Suprapubic skin (tissue), 4 donors: ENCODE data around the gene SENP1.

Source experiments
- CTCF ChIP-seq, 2 donors: fragments of 200-600 bp in 1 of 2; fragments of 450-650 bp in 1 of 2; sonication (generic) in 1 of 2; IDR thresholded peaks; one replicate each; pipeline ENCODE4 v1.5.1; 2016 to 2019; ENCODE audit warnings: antibody characterized with exemption in 2 of 2, mild to moderate bottlenecking in 1 of 2, moderate library complexity in 1 of 2
- POLR2A ChIP-seq, 2 donors: fragments of 450-650 bp; IDR thresholded peaks; one replicate each; pipeline ENCODE4 v1.6.1; 2017; ENCODE audit warnings: antibody characterized with exemption in 2 of 2, mild to moderate bottlenecking in 2 of 2, moderate library complexity in 2 of 2
- POLR2AphosphoS5 ChIP-seq, 3 donors: sonication (generic); formaldehyde crosslinking; IDR thresholded peaks; one replicate each; pipeline ENCODE4 v1.6.1; 2017; ENCODE audit warnings: antibody characterized with exemption in 3 of 3

GRCh38 chr12:48023386-48023785, 82.5 kb downstream of the SENP1 start:
- TF ChIP-seq POLR2AphosphoS5 (IDR thresholded peaks at IDR 0.05) = no peak
- no peak for TF ChIP-seq CTCF (IDR thresholded peaks at IDR 0.05)
- TF ChIP-seq POLR2A (IDR thresholded peaks at IDR 0.05) = no peak
